Hepatocyte (in vitro differentiated cells): Measurements from ENCODE around the gene XXYLT1.

Experiments used
- CTCF ChIP-seq: fragments of 200-600 bp; sonication (generic); IDR thresholded peaks from 2 replicates; pipeline ENCODE4 v1.5.1; 2016; ENCODE audit warnings: antibody characterized with exemption, mild to moderate bottlenecking; ENCODE audit not compliant: poor library complexity
- EZH2 ChIP-seq: fragments of 200-600 bp; sonication (generic); IDR thresholded peaks from 2 replicates; pipeline ENCODE4 v1.6.1; 2016; ENCODE audit warnings: antibody characterized with exemption, mild to moderate bottlenecking, borderline replicate concordance
- EZH2phosphoT487 ChIP-seq: fragments of 200-600 bp; sonication (generic); IDR thresholded peaks from one replicate; pipeline ENCODE4 v1.6.1; 2018; ENCODE audit warnings: antibody characterized with exemption, mild to moderate bottlenecking, low read depth, moderate library complexity; ENCODE audit not compliant: unreplicated experiment, severe bottlenecking

GRCh38 chr3:195021692-195022091, 249.3 kb downstream of the XXYLT1 start:
- TF ChIP-seq CTCF (no peak), EZH2 (no peak), EZH2phosphoT487 (no peak)
